Mesendoderm (in vitro differentiated cells): ENCODE results near the gene RDX.

Source experiments
- DNase-seq: peaks from one replicate; pipeline ENCODE4 v3.0.0; 2013
- H2AK5ac ChIP-seq: 2 replicates; pipeline ENCODE4 v1.6.1; 2013; ENCODE audit warnings: low read length, inconsistent platforms
- H2BK120ac ChIP-seq: 2 replicates; pipeline ENCODE4 v1.6.1; 2013; ENCODE audit warnings: low read depth, mild to moderate bottlenecking, low read length, moderate library complexity, mixed read lengths
- H2BK15ac ChIP-seq: replicated peaks from 2 replicates; pipeline ENCODE4 v1.6.1; 2013; ENCODE audit warnings: low read depth, mild to moderate bottlenecking, moderate library complexity
- H2BK5ac ChIP-seq: 2 replicates; pipeline ENCODE4 v1.6.1; 2013; ENCODE audit warnings: low read length, inconsistent platforms
- H3K18ac ChIP-seq: 2 replicates; pipeline ENCODE4 v1.6.1; 2013; ENCODE audit warnings: mild to moderate bottlenecking, low read length, mixed read lengths
- H3K23ac ChIP-seq: one replicate; pipeline ENCODE4 v1.6.1; 2013; ENCODE audit warnings: low read length
- H3K27ac ChIP-seq: 2 replicates; pipeline ENCODE4 v1.5.1; 2013; ENCODE audit warnings: low read depth, mild to moderate bottlenecking, inconsistent platforms, low read length, moderate library complexity
- H3K27me3 ChIP-seq: 2 replicates; pipeline ENCODE4 v1.6.1; 2013; ENCODE audit warnings: low read length, control low read depth, mild to moderate bottlenecking, inconsistent platforms; ENCODE audit not compliant: insufficient read depth, poor library complexity
- H3K36me3 ChIP-seq: 2 replicates; pipeline ENCODE4 v1.6.1; 2013; ENCODE audit warnings: low read length, inconsistent platforms; ENCODE audit not compliant: control insufficient read depth, insufficient read depth
- H3K4ac ChIP-seq: one replicate; pipeline ENCODE4 v1.6.1; 2013; ENCODE audit warnings: low read depth, mild to moderate bottlenecking, low read length, moderate library complexity
- H3K4me1 ChIP-seq: 2 replicates; pipeline ENCODE4 v1.6.1; 2013; ENCODE audit warnings: low read depth, low read length, inconsistent platforms; ENCODE audit not compliant: control insufficient read depth
- H3K4me2 ChIP-seq: 2 replicates; pipeline ENCODE4 v1.6.1; 2013; ENCODE audit warnings: low read length
- H3K4me3 ChIP-seq: 2 replicates; pipeline ENCODE4 v1.5.1; 2013; ENCODE audit warnings: mild to moderate bottlenecking, low read length
- H3K56ac ChIP-seq: one replicate; pipeline ENCODE4 v1.6.1; 2013; ENCODE audit warnings: low read length
- H3K79me1 ChIP-seq: 2 replicates; pipeline ENCODE4 v1.6.1; 2013; ENCODE audit warnings: low read length, inconsistent platforms
- H3K79me2 ChIP-seq: 2 replicates; pipeline ENCODE4 v1.6.1; 2013; ENCODE audit warnings: mild to moderate bottlenecking, low read length; ENCODE audit not compliant: control insufficient read depth, insufficient read depth
- H3K9ac ChIP-seq: 2 replicates; pipeline ENCODE4 v1.6.1; 2013; ENCODE audit warnings: low read length, inconsistent platforms
- H4K5ac ChIP-seq: one replicate; pipeline ENCODE4 v1.6.1; 2013; ENCODE audit warnings: low read length
- H4K8ac ChIP-seq: one replicate; pipeline ENCODE4 v1.6.1; 2013; ENCODE audit warnings: low read depth, mild to moderate bottlenecking, control low read depth, low read length, moderate library complexity
- WGBS: extraction: QIAGEN DNeasy Blood & Tissue Kit; methylation state at CpG from one replicate; pipeline ENCODE4 v1.1.7; 2013; ENCODE audit warnings: low lambda C conversion rate, missing lambda C conversion rate; ENCODE audit not compliant: insufficient coverage; ENCODE audit errors: extremely low coverage; 5-methylcytosine and 5-hydroxymethylcytosine counted together

Gene RDX

GRCh38 chr11:110249766-110250165, 46.6 kb downstream of the RDX start:
- H3K79me2 ChIP-seq = no peaks in the 10 kb centered on the region
- no peak overlapping the region for H3K27ac ChIP-seq
- H2AK5ac ChIP-seq = no peak overlapping the region
- no peak for DNase-seq
- H3K36me3 ChIP-seq = peaks cover 5% of the 10 kb centered on the region
- no peak overlapping the region for H2BK5ac ChIP-seq
- no peak overlapping the region for H3K56ac ChIP-seq
- H3K4me2 ChIP-seq = no peak overlapping the region
- H3K23ac ChIP-seq = no peak overlapping the region
- H2BK120ac ChIP-seq = no peak overlapping the region
- no peak overlapping the region for H4K5ac ChIP-seq
- peaks cover 4% of the 10 kb centered on the region for H3K79me1 ChIP-seq
- H3K4ac ChIP-seq = no peak overlapping the region
- H3K27me3 ChIP-seq = no peaks in the 10 kb centered on the region
- H3K9ac ChIP-seq = no peak overlapping the region
- no peak overlapping the region for H4K8ac ChIP-seq
- no peaks in the 10 kb centered on the region for H3K4me1 ChIP-seq
- H2BK15ac ChIP-seq = no peak overlapping the region
- H3K4me3 ChIP-seq = no peak overlapping the region
- WGBS = no CpG with 5 or more reads among the region's 5 CpGs
- no peak overlapping the region for H3K18ac ChIP-seq

GRCh38 chr11:110249066-110249465, 47.3 kb downstream of the RDX start:
- no peak overlapping the region for H2BK15ac ChIP-seq
- H3K23ac ChIP-seq = no peak overlapping the region
- no peaks in the 10 kb centered on the region for H3K27me3 ChIP-seq
- H4K8ac ChIP-seq = no peak overlapping the region
- H3K4me1 ChIP-seq = no peaks in the 10 kb centered on the region
- no peak overlapping the region for H2AK5ac ChIP-seq
- H3K18ac ChIP-seq = no peak overlapping the region
- peaks cover 4% of the 10 kb centered on the region for H3K79me1 ChIP-seq
- H3K27ac ChIP-seq = no peak overlapping the region
- H3K4ac ChIP-seq = no peak overlapping the region
- H2BK120ac ChIP-seq = no peak overlapping the region
- DNase-seq = no peak
- H2BK5ac ChIP-seq = no peak overlapping the region
- H3K79me2 ChIP-seq = no peaks in the 10 kb centered on the region
- no peak overlapping the region for H4K5ac ChIP-seq
- H3K9ac ChIP-seq = no peak overlapping the region
- H3K36me3 ChIP-seq = peaks cover 5% of the 10 kb centered on the region
- H3K4me3 ChIP-seq = no peak overlapping the region
- H3K4me2 ChIP-seq = no peak overlapping the region
- no peak overlapping the region for H3K56ac ChIP-seq
- WGBS = 100% methylated on average over 1 of the region's 1 CpG

- H3K4me3 ChIP-seq = no peak overlapping the region
- H2BK120ac ChIP-seq = no peak overlapping the region
- H3K4ac ChIP-seq = no peak overlapping the region
- peaks cover 2% of the 10 kb centered on the region for H3K79me1 ChIP-seq
- H3K79me2 ChIP-seq = no peaks in the 10 kb centered on the region
- H3K27ac ChIP-seq = no peak overlapping the region
- H3K23ac ChIP-seq = no peak overlapping the region
- H3K18ac ChIP-seq = no peak overlapping the region
- no peaks in the 10 kb centered on the region for H3K4me1 ChIP-seq
- H3K36me3 ChIP-seq = no peaks in the 10 kb centered on the region
- H3K56ac ChIP-seq = no peak overlapping the region
- WGBS = no CpG with 5 or more reads among the region's 1 CpG
- no peaks in the 10 kb centered on the region for H3K27me3 ChIP-seq
- no peak overlapping the region for H4K8ac ChIP-seq
- H3K4me2 ChIP-seq = no peak overlapping the region
- no peak overlapping the region for H4K5ac ChIP-seq
- DNase-seq = no peak
- no peak overlapping the region for H2BK5ac ChIP-seq
- H3K9ac ChIP-seq = no peak overlapping the region
- no peak overlapping the region for H2BK15ac ChIP-seq
- no peak overlapping the region for H2AK5ac ChIP-seq
Measured at GRCh38 chr11:110243791-110244190, 52.6 kb downstream of the RDX start.

GRCh38 chr11:110242746-110243145, 53.7 kb downstream of the RDX start:
- no peak overlapping the region for H4K5ac ChIP-seq
- H3K79me2 ChIP-seq = no peaks in the 10 kb centered on the region
- H3K4me1 ChIP-seq = no peaks in the 10 kb centered on the region
- no peak overlapping the region for H3K23ac ChIP-seq
- H2BK15ac ChIP-seq = no peak overlapping the region
- H4K8ac ChIP-seq = no peak overlapping the region
- H3K9ac ChIP-seq = no peak overlapping the region
- no peak overlapping the region for H3K27ac ChIP-seq
- no peak overlapping the region for H3K4me3 ChIP-seq
- H2BK120ac ChIP-seq = no peak overlapping the region
- no peak overlapping the region for H2BK5ac ChIP-seq
- no peak overlapping the region for H3K4ac ChIP-seq
- no peak overlapping the region for H3K18ac ChIP-seq
- H3K36me3 ChIP-seq = no peaks in the 10 kb centered on the region
- H3K27me3 ChIP-seq = no peaks in the 10 kb centered on the region
- no peaks in the 10 kb centered on the region for H3K79me1 ChIP-seq
- no peak overlapping the region for H3K4me2 ChIP-seq
- no peak overlapping the region for H2AK5ac ChIP-seq
- DNase-seq = no peak
- H3K56ac ChIP-seq = no peak overlapping the region

- no peak overlapping the region for H2AK5ac ChIP-seq
- H3K23ac ChIP-seq = no peak overlapping the region
- no peaks in the 10 kb centered on the region for H3K36me3 ChIP-seq
- no peak overlapping the region for H2BK15ac ChIP-seq
- H3K4ac ChIP-seq = no peak overlapping the region
- H4K8ac ChIP-seq = no peak overlapping the region
- H3K9ac ChIP-seq = no peak overlapping the region
- H3K18ac ChIP-seq = no peak overlapping the region
- H3K79me1 ChIP-seq = no peaks in the 10 kb centered on the region
- H3K56ac ChIP-seq = no peak overlapping the region
- no peaks in the 10 kb centered on the region for H3K27me3 ChIP-seq
- no peaks in the 10 kb centered on the region for H3K79me2 ChIP-seq
- no peak overlapping the region for H3K4me2 ChIP-seq
- H3K4me1 ChIP-seq = no peaks in the 10 kb centered on the region
- no peak for DNase-seq
- no peak overlapping the region for H3K4me3 ChIP-seq
- no CpG with 5 or more reads among the region's 7 CpGs for WGBS
- no peak overlapping the region for H3K27ac ChIP-seq
- no peak overlapping the region for H4K5ac ChIP-seq
- H2BK120ac ChIP-seq = no peak overlapping the region
- H2BK5ac ChIP-seq = no peak overlapping the region
Measured at GRCh38 chr11:110242188-110242587, 54.2 kb downstream of the RDX start.

- no peak overlapping the region for H3K18ac ChIP-seq
- H3K4ac ChIP-seq = no peak overlapping the region
- H3K4me2 ChIP-seq = no peak overlapping the region
- DNase-seq = no peak
- no peak overlapping the region for H3K9ac ChIP-seq
- WGBS = no CpG with 5 or more reads among the region's 1 CpG
- no peak overlapping the region for H3K56ac ChIP-seq
- H3K79me2 ChIP-seq = no peaks in the 10 kb centered on the region
- no peak overlapping the region for H3K4me3 ChIP-seq
- no peak overlapping the region for H4K5ac ChIP-seq
- no peak overlapping the region for H2BK5ac ChIP-seq
- H3K27me3 ChIP-seq = no peaks in the 10 kb centered on the region
- no peak overlapping the region for H3K23ac ChIP-seq
- no peak overlapping the region for H3K27ac ChIP-seq
- H2AK5ac ChIP-seq = no peak overlapping the region
- H4K8ac ChIP-seq = no peak overlapping the region
- H3K36me3 ChIP-seq = peaks cover 7% of the 10 kb centered on the region
- H3K4me1 ChIP-seq = no peaks in the 10 kb centered on the region
- no peak overlapping the region for H2BK15ac ChIP-seq
- no peak overlapping the region for H2BK120ac ChIP-seq
- H3K79me1 ChIP-seq = no peaks in the 10 kb centered on the region
Measured at GRCh38 chr11:110235966-110236365, 60.4 kb downstream of the RDX start.
